Measurements from ENCODE around the gene SNRNP25.

SNRNP25 gene

GRCh38 chr16:83060-83603 lies 29.5 kb downstream of the SNRNP25 start:
- in situ Hi-C loops (cut with MboI; ENCODE audit: low sequenced_read_pairs, unreplicated experiment): no loop called here
- no peak for DNase-seq (ENCODE audit: low spot score)
- TF ChIP-seq CTCF (IDR thresholded peaks at IDR 0.05; ENCODE audit: borderline replicate concordance, control extremely low read depth, extremely low read depth, insufficient read depth, missing control alignments): no peak

- DNase-seq (ENCODE audit: low spot score): no peak
Measured at GRCh38 chr16:83781-84615, 30.4 kb downstream of the SNRNP25 start.

GRCh38 chr16:84718-85406 lies 31.2 kb downstream of the SNRNP25 start:
- in situ Hi-C loops (cut with MboI; ENCODE audit: low sequenced_read_pairs, unreplicated experiment): no loop called here
- DNase-seq (ENCODE audit: low spot score): peak; percentile 80
- no peak for TF ChIP-seq CTCF (IDR thresholded peaks at IDR 0.05; ENCODE audit: borderline replicate concordance, control extremely low read depth, extremely low read depth, insufficient read depth, missing control alignments)

More at GRCh38 chr16:83781-84615, 30.4 kb downstream of the SNRNP25 start:
- no peak for TF ChIP-seq CTCF (IDR thresholded peaks at IDR 0.05; ENCODE audit: borderline replicate concordance, control extremely low read depth, extremely low read depth, insufficient read depth, missing control alignments)
- in situ Hi-C loops (cut with MboI; ENCODE audit: low sequenced_read_pairs, unreplicated experiment): no loop called here

- no peak for DNase-seq (ENCODE audit: low spot score)
- in situ Hi-C loops (cut with MboI; ENCODE audit: low sequenced_read_pairs, unreplicated experiment): no loop called here
- no peak for TF ChIP-seq CTCF (IDR thresholded peaks at IDR 0.05; ENCODE audit: borderline replicate concordance, control extremely low read depth, extremely low read depth, insufficient read depth, missing control alignments)
Measured at GRCh38 chr16:85407-85782, 31.8 kb downstream of the SNRNP25 start.

GRCh38 chr16:85865-86264 lies 32.2 kb downstream of the SNRNP25 start:
- in situ Hi-C loops (cut with MboI; ENCODE audit: low sequenced_read_pairs, unreplicated experiment): no loop called here
- TF ChIP-seq CTCF (IDR thresholded peaks at IDR 0.05; ENCODE audit: borderline replicate concordance, control extremely low read depth, extremely low read depth, insufficient read depth, missing control alignments): no peak

GRCh38 chr16:86483-86952 lies 32.9 kb downstream of the SNRNP25 start:
- in situ Hi-C loops (cut with MboI; ENCODE audit: low sequenced_read_pairs, unreplicated experiment): no loop called here
- TF ChIP-seq CTCF (IDR thresholded peaks at IDR 0.05; ENCODE audit: borderline replicate concordance, control extremely low read depth, extremely low read depth, insufficient read depth, missing control alignments): no peak
- DNase-seq (ENCODE audit: low spot score): no peak

More at GRCh38 chr16:85865-86264, 32.2 kb downstream of the SNRNP25 start:
- no peak for DNase-seq (ENCODE audit: low spot score)
